ENCODE results near the gene TTC34.

Gene TTC34

GRCh38 chr1:2589431-2590232, 211.9 kb downstream of the TTC34 start:
- Histone ChIP-seq H3K9me3 (ENCODE audit: insufficient read depth, low read depth, low read length) (no peaks in the 10 kb centered on the region), H3K4me2 (ENCODE audit: low read depth, low read length, poor library complexity, severe bottlenecking) (no peak overlapping the region), H3K27me3 (ENCODE audit: insufficient read depth, low read length, poor library complexity, severe bottlenecking) (no peaks in the 10 kb centered on the region), H3K36me3 (ENCODE audit: insufficient read depth, low read length) (no peaks in the 10 kb centered on the region), H3F3A (ENCODE audit: low read depth) (no peaks in the 10 kb centered on the region), H2AFZ (ENCODE audit: low read length) (no peak overlapping the region), H4K20me1 (ENCODE audit: insufficient read depth, low read length, poor library complexity, severe bottlenecking) (peaks cover 3% of the 10 kb centered on the region), H3K4me3 (ENCODE audit: low read length, poor library complexity, severe bottlenecking) (no peak overlapping the region), H3K4me1 (ENCODE audit: insufficient read depth, low read length, poor library complexity, severe bottlenecking) (peaks cover 19% of the 10 kb centered on the region), H3K79me2 (ENCODE audit: insufficient read depth, low read length) (peaks cover 7% of the 10 kb centered on the region; the same call in 1 of the 2 replicates), H3K9me2 (replicated peaks; ENCODE audit: low read depth, low read length) (no peaks in the 10 kb centered on the region), H3K9ac (ENCODE audit: low read depth, low read length, poor library complexity, severe bottlenecking) (no peak overlapping the region)
- no peak for TF ChIP-seq EZH2phosphoT487 (IDR thresholded peaks at IDR 0.05; ENCODE audit: borderline replicate concordance)

- Histone ChIP-seq H4K20me1 (ENCODE audit: insufficient read depth, low read length, poor library complexity, severe bottlenecking) (peaks cover 3% of the 10 kb centered on the region), H3K4me1 (ENCODE audit: insufficient read depth, low read length, poor library complexity, severe bottlenecking) (peaks cover 26% of the 10 kb centered on the region), H2AFZ (ENCODE audit: low read length) (no peak overlapping the region), H3K9me3 (ENCODE audit: insufficient read depth, low read depth, low read length) (no peaks in the 10 kb centered on the region), H3K4me3 (ENCODE audit: low read length, poor library complexity, severe bottlenecking) (no peak overlapping the region), H3K9ac (ENCODE audit: low read depth, low read length, poor library complexity, severe bottlenecking) (peak overlapping the region; percentile 98), H3K9me2 (replicated peaks; ENCODE audit: low read depth, low read length) (no peaks in the 10 kb centered on the region), H3K27me3 (ENCODE audit: insufficient read depth, low read length, poor library complexity, severe bottlenecking) (no peaks in the 10 kb centered on the region), H3K79me2 (ENCODE audit: insufficient read depth, low read length) (peaks cover 7% of the 10 kb centered on the region; the same call in 1 of the 2 replicates), H3K36me3 (ENCODE audit: insufficient read depth, low read length) (no peaks in the 10 kb centered on the region), H3F3A (ENCODE audit: low read depth) (no peaks in the 10 kb centered on the region), H3K4me2 (ENCODE audit: low read depth, low read length, poor library complexity, severe bottlenecking) (no peak overlapping the region)
- TF ChIP-seq EZH2phosphoT487 (IDR thresholded peaks at IDR 0.05; ENCODE audit: borderline replicate concordance) = no peak
- TF ChIP-seq CTCF (conservative IDR thresholded peaks at IDR 0.05; ENCODE audit: low read length) = no peak
Observed at GRCh38 chr1:2588661-2589430, 212.6 kb downstream of the TTC34 start.

GRCh38 chr1:2587860-2588571, 213.5 kb downstream of the TTC34 start:
- Histone ChIP-seq H3K4me2 (ENCODE audit: low read depth, low read length, poor library complexity, severe bottlenecking) (peak overlapping the region; percentile 89), H2AFZ (ENCODE audit: low read length) (no peak overlapping the region), H3K9ac (ENCODE audit: low read depth, low read length, poor library complexity, severe bottlenecking) (peak overlapping the region; percentile 98), H3F3A (ENCODE audit: low read depth) (no peaks in the 10 kb centered on the region), H3K27me3 (ENCODE audit: insufficient read depth, low read length, poor library complexity, severe bottlenecking) (no peaks in the 10 kb centered on the region), H3K4me3 (ENCODE audit: low read length, poor library complexity, severe bottlenecking) (peak overlapping the region; percentile 92), H3K9me3 (ENCODE audit: insufficient read depth, low read depth, low read length) (no peaks in the 10 kb centered on the region), H3K79me2 (ENCODE audit: insufficient read depth, low read length) (peaks cover 7% of the 10 kb centered on the region; the same call in 1 of the 2 replicates), H3K9me2 (replicated peaks; ENCODE audit: low read depth, low read length) (no peaks in the 10 kb centered on the region), H3K36me3 (ENCODE audit: insufficient read depth, low read length) (no peaks in the 10 kb centered on the region), H3K4me1 (ENCODE audit: insufficient read depth, low read length, poor library complexity, severe bottlenecking) (peaks cover 30% of the 10 kb centered on the region), H4K20me1 (ENCODE audit: insufficient read depth, low read length, poor library complexity, severe bottlenecking) (peaks cover 3% of the 10 kb centered on the region)
- TF ChIP-seq EZH2phosphoT487 (IDR thresholded peaks at IDR 0.05; ENCODE audit: borderline replicate concordance) (no peak), CTCF (conservative IDR thresholded peaks at IDR 0.05; ENCODE audit: low read length) (no peak)

Data from Loucy (cell line).